Measurements from ENCODE around the gene RBAK.

RBAK gene

GRCh38 chr7:5045558-5046396, at the start of gene RBAK:
Gene RBAK (plus strand): TSS chr7:5045860. CDS start chr7:5048077, 2,217 bp downstream.
- Histone ChIP-seq H3K4me3 (replicated peaks; ENCODE audit: low read depth, low read length) (peak within 1 kb of the TSS; percentile 79), H3K36me3 (ENCODE audit: control insufficient read depth, insufficient read depth, low read length) (peaks cover 2% of the 10 kb centered on the region), H3K27me3 (replicated peaks; ENCODE audit: control insufficient read depth, insufficient read depth, low read length) (no peaks in the 10 kb centered on the region)
- DNase-seq (ENCODE audit: extremely low read depth, insufficient read length), result peak; percentile 97
- TF ChIP-seq CTCF (IDR thresholded peaks at IDR 0.05; ENCODE audit: insufficient read depth, low read length, poor library complexity, severe bottlenecking), result no peak

- Histone ChIP-seq H3K36me3 (ENCODE audit: control insufficient read depth, insufficient read depth, low read length) (peaks cover 13% of the 10 kb centered on the region), H3K27me3 (replicated peaks; ENCODE audit: control insufficient read depth, insufficient read depth, low read length) (no peaks in the 10 kb centered on the region), H3K4me3 (replicated peaks; ENCODE audit: low read depth, low read length) (no peak overlapping the region)
- no peak for DNase-seq (ENCODE audit: extremely low read depth, insufficient read length)
- TF ChIP-seq CTCF (IDR thresholded peaks at IDR 0.05; ENCODE audit: insufficient read depth, low read length, poor library complexity, severe bottlenecking), result no peak
These were observed 48.9 kb upstream of the RBAK start for GRCh38 chr7:4996696-4997222.

- peaks cover 13% of the 10 kb centered on the region for H3K36me3 ChIP-seq (ENCODE audit: control insufficient read depth, insufficient read depth, low read length)
- H3K4me3 ChIP-seq (replicated peaks; ENCODE audit: low read depth, low read length), result no peak overlapping the region
- H3K27me3 ChIP-seq (replicated peaks; ENCODE audit: control insufficient read depth, insufficient read depth, low read length), result no peaks in the 10 kb centered on the region
- no peak for TF ChIP-seq CTCF (IDR thresholded peaks at IDR 0.05; ENCODE audit: insufficient read depth, low read length, poor library complexity, severe bottlenecking)
- DNase-seq (ENCODE audit: extremely low read depth, insufficient read length), result no peak
These were observed 47.4 kb upstream of the RBAK start for GRCh38 chr7:4998244-4998643.

DNA sequence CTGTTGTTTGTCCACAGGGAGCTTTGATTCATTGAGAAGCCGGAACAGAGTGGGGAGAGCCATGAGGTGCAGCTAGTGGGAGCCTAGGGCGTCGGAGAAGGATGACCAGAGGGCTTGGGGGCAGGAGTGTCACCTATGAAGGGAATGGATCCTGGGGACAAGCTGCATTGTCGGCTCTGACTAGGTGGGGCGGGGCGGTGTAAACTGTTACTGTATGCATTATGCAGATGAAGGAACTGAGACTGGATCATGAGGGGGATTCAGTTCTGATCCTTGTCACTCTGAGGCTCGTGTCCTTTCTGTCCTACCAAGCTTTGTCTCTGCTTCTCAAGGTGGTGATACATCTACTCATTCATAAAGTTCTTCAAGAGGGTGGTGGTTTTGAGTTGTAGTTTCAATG, 46.8 kb upstream of the RBAK start:
- Histone ChIP-seq H3K27me3 (replicated peaks; ENCODE audit: control insufficient read depth, insufficient read depth, low read length) (no peaks in the 10 kb centered on the region), H3K36me3 (ENCODE audit: control insufficient read depth, insufficient read depth, low read length) (peaks cover 7% of the 10 kb centered on the region), H3K4me3 (replicated peaks; ENCODE audit: low read depth, low read length) (no peak overlapping the region)
- no peak for TF ChIP-seq CTCF (IDR thresholded peaks at IDR 0.05; ENCODE audit: insufficient read depth, low read length, poor library complexity, severe bottlenecking)
- DNase-seq (ENCODE audit: extremely low read depth, insufficient read length), result no peak

GRCh38 chr7:4999369-4999950, 46.2 kb upstream of the RBAK start:
- Histone ChIP-seq H3K4me3 (replicated peaks; ENCODE audit: low read depth, low read length) (no peak overlapping the region), H3K36me3 (ENCODE audit: control insufficient read depth, insufficient read depth, low read length) (peaks cover 5% of the 10 kb centered on the region), H3K27me3 (replicated peaks; ENCODE audit: control insufficient read depth, insufficient read depth, low read length) (no peaks in the 10 kb centered on the region)
- no peak for DNase-seq (ENCODE audit: extremely low read depth, insufficient read length)
- TF ChIP-seq CTCF (IDR thresholded peaks at IDR 0.05; ENCODE audit: insufficient read depth, low read length, poor library complexity, severe bottlenecking), result no peak
